SK-N-SH treated with all-trans-retinoic acid at 6 μM for 48 hours (cell line): ENCODE data around the gene METTL3.
A peak's percentile ranks its signal among the peaks of the same experiment; 100 is the strongest.

Experiments used
- ATAC-seq: fragments of 200-7000 bp; cut with Tn5 transposase; 3 replicates; pipeline ENCODE4 v1.9.1; 2020; ENCODE audit warnings: mild to moderate bottlenecking, moderate library complexity
- ARNTL ChIP-seq: fragments of 450-650 bp; formaldehyde crosslinking; IDR thresholded peaks from 2 replicates; pipeline ENCODE4 v1.5.0; 2020; ENCODE audit warnings: low read depth, mild to moderate bottlenecking, moderate library complexity, borderline replicate concordance
- BACH2 ChIP-seq: fragments of 250-450 bp; sonication (Bioruptor Pico); IDR thresholded peaks from 2 replicates; pipeline ENCODE4 v1.9.0; 2021; ENCODE audit warnings: mild to moderate bottlenecking, borderline replicate concordance
- CREB5 ChIP-seq: fragments of 250-450 bp; sonication (Bioruptor Pico); IDR thresholded peaks from 2 replicates; pipeline ENCODE4 v1.5.1; 2020; ENCODE audit warnings: low read depth, mild to moderate bottlenecking, moderate library complexity
- CSDC2 ChIP-seq: fragments of 250-450 bp; sonication (Bioruptor Pico); IDR thresholded peaks from 2 replicates; pipeline ENCODE4 v1.5.0; 2020; ENCODE audit warnings: mild to moderate bottlenecking, moderate library complexity
- CSRNP3 ChIP-seq: fragments of 250-450 bp; sonication (Bioruptor Pico); IDR thresholded peaks from 2 replicates; pipeline ENCODE4 v1.5.1; 2021; ENCODE audit warnings: mild to moderate bottlenecking, moderate library complexity
- ESRRG ChIP-seq: fragments of 250-450 bp; sonication (Bioruptor Pico); IDR thresholded peaks from 2 replicates; pipeline ENCODE4 v1.6.1; 2021; ENCODE audit warnings: mild to moderate bottlenecking
- GLIS3 ChIP-seq: fragments of 250-450 bp; sonication (Bioruptor Pico); IDR thresholded peaks from 2 replicates; pipeline ENCODE4 v1.5.0; 2020; ENCODE audit warnings: mild to moderate bottlenecking, moderate library complexity
- ISL1 ChIP-seq: fragments of 250-450 bp; sonication (Bioruptor Pico); IDR thresholded peaks from 2 replicates; pipeline ENCODE4 v2.1.2; 2022; ENCODE audit warnings: mild to moderate bottlenecking, moderate library complexity
- OSR1 ChIP-seq: fragments of 250-450 bp; sonication (Bioruptor Pico); IDR thresholded peaks from 2 replicates; pipeline ENCODE4 v1.8.0; 2022; ENCODE audit warnings: moderate library complexity, mild to moderate bottlenecking, inconsistent platforms
- PATZ1 ChIP-seq: fragments of 250-450 bp; sonication (Bioruptor Pico); IDR thresholded peaks from 2 replicates; pipeline ENCODE4 v1.8.0; 2020; ENCODE audit warnings: mild to moderate bottlenecking, moderate library complexity, borderline replicate concordance
- POU6F1 ChIP-seq: fragments of 250-450 bp; sonication (Bioruptor Pico); IDR thresholded peaks from 2 replicates; pipeline ENCODE4 v1.8.0; 2021; ENCODE audit warnings: low read depth, mild to moderate bottlenecking, moderate library complexity, borderline replicate concordance
- PPARA ChIP-seq: fragments of 250-450 bp; sonication (Bioruptor Pico); IDR thresholded peaks from 2 replicates; pipeline ENCODE4 v1.5.0; 2020; ENCODE audit warnings: mild to moderate bottlenecking, borderline replicate concordance
- RARB ChIP-seq: fragments of 250-450 bp; sonication (Bioruptor Pico); IDR thresholded peaks from 2 replicates; pipeline ENCODE4 v1.8.0; 2021; ENCODE audit warnings: mild to moderate bottlenecking, moderate library complexity
- SNAI2 ChIP-seq: fragments of 250-450 bp; sonication (Bioruptor Pico); IDR thresholded peaks from 2 replicates; pipeline ENCODE4 v1.5.0; 2020; ENCODE audit warnings: mild to moderate bottlenecking, moderate library complexity
- TCF4 ChIP-seq: fragments of 250-450 bp; sonication (Bioruptor Pico); IDR thresholded peaks from 2 replicates; pipeline ENCODE4 v1.8.0; 2021; ENCODE audit warnings: mild to moderate bottlenecking, moderate library complexity, borderline replicate concordance
- TSHZ2 ChIP-seq: fragments of 250-450 bp; sonication (Bioruptor Pico); IDR thresholded peaks from 2 replicates; pipeline ENCODE4 v1.5.0; 2020; ENCODE audit warnings: mild to moderate bottlenecking, moderate library complexity
- ZC3H10 ChIP-seq: fragments of 250-450 bp; sonication (Bioruptor Pico); IDR thresholded peaks from 2 replicates; pipeline ENCODE4 v1.5.1; 2021; ENCODE audit warnings: mild to moderate bottlenecking, moderate library complexity
- ZFP3 ChIP-seq: fragments of 250-450 bp; sonication (Bioruptor Pico); IDR thresholded peaks from 2 replicates; pipeline ENCODE4 v1.5.0; 2020; ENCODE audit warnings: mild to moderate bottlenecking, moderate library complexity
- ZFP30 ChIP-seq: fragments of 450-650 bp; formaldehyde crosslinking; IDR thresholded peaks from 2 replicates; pipeline ENCODE4 v1.5.0; 2022; ENCODE audit warnings: mild to moderate bottlenecking, moderate library complexity
- ZNF565 ChIP-seq: fragments of 450-650 bp; formaldehyde crosslinking; conservative IDR thresholded peaks from 2 replicates; pipeline ENCODE4 v1.5.0; 2020; ENCODE audit warnings: low read depth, mild to moderate bottlenecking, moderate library complexity
- ZNF70 ChIP-seq: fragments of 450-650 bp; formaldehyde crosslinking; IDR thresholded peaks from 2 replicates; pipeline ENCODE4 v1.5.0; 2020; ENCODE audit warnings: mild to moderate bottlenecking, moderate library complexity
- ZNF8 ChIP-seq: fragments of 450-650 bp; formaldehyde crosslinking; IDR thresholded peaks from 2 replicates; pipeline ENCODE4 v1.5.0; 2020; ENCODE audit warnings: mild to moderate bottlenecking, moderate library complexity

Gene METTL3

GRCh38 chr14:21558703-21559170, 47.6 kb upstream of the METTL3 start:
- no peak for ATAC-seq

GRCh38 chr14:21557084-21557901, 46.2 kb upstream of the METTL3 start:
- TF ChIP-seq TCF4 (CRISPR knock-in tag) = no peak
- TF ChIP-seq ARNTL (CRISPR knock-in tag) = no peak
- TF ChIP-seq CSDC2 (CRISPR knock-in tag) = no peak
- TF ChIP-seq, all 23 proteins: peak for 0
- ATAC-seq = peak; percentile 89

More at GRCh38 chr14:21558703-21559170, 47.6 kb upstream of the METTL3 start:
- TF ChIP-seq ZNF70 (CRISPR knock-in tag) = no peak
- TF ChIP-seq CSRNP3 (CRISPR knock-in tag) = no peak
- no peak for TF ChIP-seq BACH2 (CRISPR knock-in tag)
- TF ChIP-seq PPARA (CRISPR knock-in tag) = no peak
- no peak for TF ChIP-seq ZNF8 (CRISPR knock-in tag)
- no peak for TF ChIP-seq ZC3H10
- no peak for TF ChIP-seq ESRRG (CRISPR knock-in tag)
- no peak for TF ChIP-seq GLIS3 (CRISPR knock-in tag)
- no peak for TF ChIP-seq ISL1

- no peak for ATAC-seq
- TF ChIP-seq ZNF565 (no peak), TSHZ2 (no peak), ZFP30 (CRISPR knock-in tag) (no peak), ESRRG (CRISPR knock-in tag) (no peak), CREB5 (CRISPR knock-in tag) (no peak), ZNF8 (CRISPR knock-in tag) (no peak), GLIS3 (CRISPR knock-in tag) (no peak), RARB (CRISPR knock-in tag) (no peak), ZC3H10 (no peak), CSRNP3 (CRISPR knock-in tag) (no peak), SNAI2 (CRISPR knock-in tag) (no peak), OSR1 (CRISPR knock-in tag) (no peak), TCF4 (CRISPR knock-in tag) (no peak), BACH2 (CRISPR knock-in tag) (no peak), ZFP3 (CRISPR knock-in tag) (no peak), ISL1 (no peak), POU6F1 (no peak), CSDC2 (CRISPR knock-in tag) (no peak), PPARA (CRISPR knock-in tag) (no peak), PATZ1 (no peak)
These were observed 45.4 kb upstream of the METTL3 start for GRCh38 chr14:21556378-21557083.
